Tibial nerve (tissue), 4 donors: ENCODE measurements around the gene GRM8. TPM values are rescaled to one million over a fixed set of nuclear protein-coding genes. Genes with fewer than 3 reads are reported as not detected.

Source experiments
- DNase-seq, 2 donors: peaks; one replicate each; pipeline ENCODE4 v3.0.0-alpha.2; 2019; ENCODE audit warnings: low spot score in 2 of 2
- H3K27ac ChIP-seq, 4 donors: fragments of 200-600 bp; sonication (generic) in 3 of 4; one replicate each; pipeline ENCODE4 v1.5.1; 2017 to 2019; ENCODE audit warnings: mild to moderate bottlenecking in 1 of 4
- H3K27me3 ChIP-seq, 2 donors: fragments of 200-600 bp; sonication (generic) in 1 of 2; one replicate each; pipeline versions ENCODE4 v1.5.1 to v1.6.0; 2017 to 2019
- H3K36me3 ChIP-seq, 3 donors: fragments of 200-600 bp; sonication (generic); one replicate each; pipeline ENCODE4 v1.5.1; 2018 to 2019
- H3K4me1 ChIP-seq, 4 donors: fragments of 200-600 bp; sonication (generic) in 3 of 4; one replicate each; pipeline ENCODE4 v1.5.1; 2017 to 2019
- H3K4me3 ChIP-seq, 4 donors: fragments of 200-600 bp; sonication (generic) in 3 of 4; one replicate each; pipeline ENCODE4 v1.5.1; 2017 to 2019; ENCODE audit warnings: mild to moderate bottlenecking in 1 of 4, moderate library complexity in 1 of 4
- H3K9me3 ChIP-seq, 4 donors: fragments of 200-600 bp; sonication (generic) in 3 of 4; one replicate each; pipeline ENCODE4 v1.5.1; 2017 to 2019
- CTCF ChIP-seq, 5 experiments: fragments of 200-600 bp in 3 of 5; fragments of 450-650 bp in 2 of 5; sonication (generic) in 3 of 5; IDR thresholded peaks; one replicate each; pipeline ENCODE4 v1.5.1; 2016 to 2019; ENCODE audit warnings: antibody characterized with exemption in 5 of 5, mild to moderate bottlenecking in 3 of 5, moderate library complexity in 2 of 5
- EP300 ChIP-seq, 2 donors: sonication (generic); formaldehyde crosslinking; IDR thresholded peaks; one replicate each; pipeline ENCODE4 v1.6.1; 2017; ENCODE audit warnings: antibody characterized with exemption in 2 of 2, mild to moderate bottlenecking in 1 of 2
- POLR2A ChIP-seq, 2 donors: fragments of 450-650 bp; IDR thresholded peaks; one replicate each; pipeline ENCODE4 v1.6.1; 2017; ENCODE audit warnings: antibody characterized with exemption in 2 of 2, mild to moderate bottlenecking in 2 of 2, moderate library complexity in 2 of 2
- WGBS, 2 donors: methylation state at CpG; one replicate each; pipeline ENCODE4 v1.1.5; 2018; 5-methylcytosine and 5-hydroxymethylcytosine counted together
- total RNA-seq, 4 donors: library from RNA; depleted of rRNA; stranded (reverse); fragments of >200 nt; gene quantifications; one replicate each; pipeline ENCODE4 v1.1.0, GENCODE V29; 2016

GRM8 gene
- total RNA-seq, 4 donors from 2014 or later: 0.59 to 1.5 (median 1.1) TPM

GRCh38 chr7:126750207-126750911 is 502.4 kb downstream of the GRM8 start:
- H3K4me3 ChIP-seq: no peak overlapping the region
- no peak for DNase-seq
- H3K27ac ChIP-seq: no peak overlapping the region
- TF ChIP-seq EP300 (IDR thresholded peaks at IDR 0.05): no peak
- TF ChIP-seq CTCF (IDR thresholded peaks at IDR 0.05): no peak
- no peak for TF ChIP-seq POLR2A (IDR thresholded peaks at IDR 0.05)
- H3K27me3 ChIP-seq: no peaks in the 10 kb centered on the region
- H3K36me3 ChIP-seq: no peaks in the 10 kb centered on the region
- WGBS, 2 donors: 83 to 86% methylated on average over 4 of the region's 4 CpGs
- H3K4me1 ChIP-seq: no peaks in the 10 kb centered on the region
- no peaks in the 10 kb centered on the region for H3K9me3 ChIP-seq

GRCh38 chr7:126728967-126729366 is 523.8 kb downstream of the GRM8 start:
- WGBS, 2 donors: 52 to 65% methylated on average over 2 of the region's 2 CpGs
- Histone ChIP-seq H3K4me1 (no peaks in the 10 kb centered on the region), H3K27ac (no peak overlapping the region), H3K9me3 (no peaks in the 10 kb centered on the region), H3K36me3 (no peaks in the 10 kb centered on the region), H3K4me3 (no peak overlapping the region), H3K27me3 (no peaks in the 10 kb centered on the region)
- DNase-seq: no peak
- TF ChIP-seq CTCF (IDR thresholded peaks at IDR 0.05) (no peak), EP300 (IDR thresholded peaks at IDR 0.05) (no peak), POLR2A (IDR thresholded peaks at IDR 0.05) (no peak)

GRCh38 chr7:126727930-126728391 is 524.8 kb downstream of the GRM8 start:
- 49 to 61% methylated on average over 5 of the region's 5 CpGs for WGBS, 2 donors
- no peaks in the 10 kb centered on the region for H3K4me1 ChIP-seq
- no peaks in the 10 kb centered on the region for H3K36me3 ChIP-seq
- TF ChIP-seq CTCF (IDR thresholded peaks at IDR 0.05) (no peak), EP300 (IDR thresholded peaks at IDR 0.05) (no peak), POLR2A (IDR thresholded peaks at IDR 0.05) (no peak)
- H3K27me3 ChIP-seq: no peaks in the 10 kb centered on the region
- no peak overlapping the region for H3K27ac ChIP-seq
- no peaks in the 10 kb centered on the region for H3K9me3 ChIP-seq
- H3K4me3 ChIP-seq: no peak overlapping the region
- DNase-seq: no peak

GRCh38 chr7:126723966-126724544 is 528.7 kb downstream of the GRM8 start:
- TF ChIP-seq EP300 (IDR thresholded peaks at IDR 0.05) (no peak), CTCF (IDR thresholded peaks at IDR 0.05) (no peak), POLR2A (IDR thresholded peaks at IDR 0.05) (no peak)
- WGBS, 2 donors: 61 to 63% methylated on average over 4 of the region's 4 CpGs
- H3K27me3 ChIP-seq: no peaks in the 10 kb centered on the region
- no peaks in the 10 kb centered on the region for H3K9me3 ChIP-seq
- H3K36me3 ChIP-seq: no peaks in the 10 kb centered on the region
- no peaks in the 10 kb centered on the region for H3K4me1 ChIP-seq
- no peak overlapping the region for H3K4me3 ChIP-seq
- H3K27ac ChIP-seq: no peak overlapping the region
- DNase-seq: no peak

GRCh38 chr7:126720232-126720631 is 532.5 kb downstream of the GRM8 start:
- Histone ChIP-seq H3K4me1 (no peaks in the 10 kb centered on the region), H3K27ac (no peak overlapping the region), H3K4me3 (no peak overlapping the region), H3K27me3 (no peaks in the 10 kb centered on the region), H3K9me3 (no peaks in the 10 kb centered on the region), H3K36me3 (no peaks in the 10 kb centered on the region)
- no peak for TF ChIP-seq POLR2A (IDR thresholded peaks at IDR 0.05)
- no peak for TF ChIP-seq CTCF (IDR thresholded peaks at IDR 0.05)
- no peak for TF ChIP-seq EP300 (IDR thresholded peaks at IDR 0.05)
- no peak for DNase-seq
- 84 to 97% methylated on average over 2 of the region's 2 CpGs for WGBS, 2 donors
